Loucy (cell line): ENCODE data around the gene SMIM8.

Experiments used
- H2AFZ ChIP-seq: fragments of 200-600 bp; sonication (generic); 2 replicates; pipeline ENCODE4 v1.6.0; 2016; ENCODE audit warnings: antibody characterized with exemption, mild to moderate bottlenecking, low read length, moderate library complexity
- H3F3A ChIP-seq: fragments of 200-600 bp; 2 replicates; pipeline ENCODE4 v1.6.0; 2016; ENCODE audit warnings: antibody characterized with exemption, low read depth, mild to moderate bottlenecking
- H3K27me3 ChIP-seq: fragments of 200-600 bp; sonication (generic); 2 replicates; pipeline ENCODE4 v1.6.1; 2014; ENCODE audit warnings: low read length, mild to moderate bottlenecking; ENCODE audit not compliant: insufficient read depth, poor library complexity, severe bottlenecking
- H3K36me3 ChIP-seq: fragments of 200-600 bp; sonication (generic); 2 replicates; pipeline ENCODE4 v1.6.1; 2016; ENCODE audit warnings: low read length; ENCODE audit not compliant: insufficient read depth
- H3K4me1 ChIP-seq: fragments of 200-600 bp; sonication (generic); 2 replicates; pipeline ENCODE4 v1.5.1; 2014; ENCODE audit warnings: low read length, mild to moderate bottlenecking; ENCODE audit not compliant: insufficient read depth, poor library complexity, severe bottlenecking
- H3K4me2 ChIP-seq: fragments of 200-600 bp; sonication (generic); 2 replicates; pipeline ENCODE4 v1.6.0; 2014; ENCODE audit warnings: antibody characterized with exemption, low read length, low read depth, mild to moderate bottlenecking; ENCODE audit not compliant: poor library complexity, severe bottlenecking
- H3K4me3 ChIP-seq: fragments of 200-600 bp; sonication (generic); 2 replicates; pipeline ENCODE4 v1.5.1; 2014; ENCODE audit warnings: low read length, mild to moderate bottlenecking, mixed read lengths; ENCODE audit not compliant: poor library complexity, severe bottlenecking
- H3K79me2 ChIP-seq: fragments of 200-600 bp; sonication (generic); 2 replicates; pipeline ENCODE4 v1.6.1; 2014; ENCODE audit warnings: low read length; ENCODE audit not compliant: insufficient read depth
- H3K9ac ChIP-seq: fragments of 200-600 bp; sonication (generic); 2 replicates; pipeline ENCODE4 v1.6.0; 2014; ENCODE audit warnings: mild to moderate bottlenecking, low read depth, low read length, moderate library complexity; ENCODE audit not compliant: poor library complexity, severe bottlenecking
- H3K9me2 ChIP-seq: fragments of 200-600 bp; sonication (generic); replicated peaks from 2 replicates; pipeline ENCODE4 v1.6.1; 2016; ENCODE audit warnings: low read depth, low read length, mixed read lengths
- H3K9me3 ChIP-seq: fragments of 200-600 bp; sonication (generic); 2 replicates; pipeline ENCODE4 v1.6.1; 2014; ENCODE audit warnings: mild to moderate bottlenecking, antibody characterized with exemption, low read length, low read depth; ENCODE audit not compliant: insufficient read depth
- H4K20me1 ChIP-seq: fragments of 200-600 bp; sonication (generic); 2 replicates; pipeline ENCODE4 v1.6.0; 2014; ENCODE audit warnings: antibody characterized with exemption, low read length, mild to moderate bottlenecking; ENCODE audit not compliant: insufficient read depth, poor library complexity, severe bottlenecking
- EZH2phosphoT487 ChIP-seq: fragments of 200-600 bp; IDR thresholded peaks from 2 replicates; pipeline ENCODE4 v1.6.1; 2018; ENCODE audit warnings: antibody characterized with exemption, mild to moderate bottlenecking, moderate library complexity, borderline replicate concordance
- TF ChIP-seq, protein P1 (sequence below): fragments of 200-600 bp; sonication (generic); conservative IDR thresholded peaks from 2 replicates; pipeline ENCODE4 v1.5.1; 2014; ENCODE audit warnings: mild to moderate bottlenecking, antibody characterized with exemption, low read length

Gene SMIM8

DNA sequence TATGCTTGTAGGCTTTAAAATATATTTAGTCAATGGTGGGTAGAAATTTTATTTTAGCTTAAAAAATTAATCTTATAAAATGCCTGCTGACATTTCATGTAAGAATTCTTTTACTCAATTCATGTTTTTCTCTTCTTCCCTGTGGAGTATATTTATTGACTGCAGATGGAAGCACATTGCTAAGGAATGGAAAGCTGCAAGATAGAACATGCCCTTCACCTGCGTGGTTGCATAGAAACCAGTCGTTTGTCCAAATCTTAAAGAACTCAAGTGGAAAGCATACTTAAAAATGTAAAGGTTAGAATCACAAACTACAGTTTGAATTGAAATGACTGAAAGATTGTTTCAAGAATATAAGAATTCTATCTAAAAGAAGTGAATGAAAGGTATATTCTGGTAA is 52.9 kb downstream of the SMIM8 start:
- TF ChIP-seq, protein P1, sequence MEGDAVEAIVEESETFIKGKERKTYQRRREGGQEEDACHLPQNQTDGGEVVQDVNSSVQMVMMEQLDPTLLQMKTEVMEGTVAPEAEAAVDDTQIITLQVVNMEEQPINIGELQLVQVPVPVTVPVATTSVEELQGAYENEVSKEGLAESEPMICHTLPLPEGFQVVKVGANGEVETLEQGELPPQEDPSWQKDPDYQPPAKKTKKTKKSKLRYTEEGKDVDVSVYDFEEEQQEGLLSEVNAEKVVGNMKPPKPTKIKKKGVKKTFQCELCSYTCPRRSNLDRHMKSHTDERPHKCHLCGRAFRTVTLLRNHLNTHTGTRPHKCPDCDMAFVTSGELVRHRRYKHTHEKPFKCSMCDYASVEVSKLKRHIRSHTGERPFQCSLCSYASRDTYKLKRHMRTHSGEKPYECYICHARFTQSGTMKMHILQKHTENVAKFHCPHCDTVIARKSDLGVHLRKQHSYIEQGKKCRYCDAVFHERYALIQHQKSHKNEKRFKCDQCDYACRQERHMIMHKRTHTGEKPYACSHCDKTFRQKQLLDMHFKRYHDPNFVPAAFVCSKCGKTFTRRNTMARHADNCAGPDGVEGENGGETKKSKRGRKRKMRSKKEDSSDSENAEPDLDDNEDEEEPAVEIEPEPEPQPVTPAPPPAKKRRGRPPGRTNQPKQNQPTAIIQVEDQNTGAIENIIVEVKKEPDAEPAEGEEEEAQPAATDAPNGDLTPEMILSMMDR, result no peak
- TF ChIP-seq EZH2phosphoT487, result no peak

DNA sequence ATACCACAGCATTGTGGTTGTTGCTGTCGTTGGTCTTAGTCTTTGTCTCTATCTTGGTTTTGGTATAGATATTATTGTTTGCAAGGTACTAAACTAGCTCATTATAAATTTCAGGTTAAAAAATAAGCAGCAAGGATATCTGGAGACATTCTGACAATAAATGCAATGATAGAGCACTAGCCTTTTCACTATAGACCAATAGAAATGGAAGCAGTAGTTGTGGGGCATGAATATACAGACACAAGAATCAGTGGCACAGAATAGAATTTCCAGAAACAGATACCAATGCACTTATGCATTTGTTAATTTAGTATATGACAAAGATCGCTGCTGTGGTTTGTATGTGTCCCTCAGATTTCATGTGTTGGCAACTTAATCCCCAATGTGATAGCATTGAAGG is 54.3 kb downstream of the SMIM8 start:
- no peak overlapping the region for H3K4me2 ChIP-seq

More for the DNA sequence above, 52.9 kb downstream of the SMIM8 start:
- Histone ChIP-seq H3K9me2 (no peaks in the 10 kb centered on the region), H4K20me1 (no peaks in the 10 kb centered on the region), H3K79me2 (no peaks in the 10 kb centered on the region), H3K9me3 (peaks cover 2% of the 10 kb centered on the region; the same call in 1 of the 2 replicates), H3K4me2 (no peak overlapping the region), H3F3A (no peaks in the 10 kb centered on the region), H3K36me3 (no peaks in the 10 kb centered on the region), H3K4me1 (no peaks in the 10 kb centered on the region), H2AFZ (no peak overlapping the region), H3K9ac (no peak overlapping the region), H3K4me3 (no peak overlapping the region), H3K27me3 (no peaks in the 10 kb centered on the region)

DNA sequence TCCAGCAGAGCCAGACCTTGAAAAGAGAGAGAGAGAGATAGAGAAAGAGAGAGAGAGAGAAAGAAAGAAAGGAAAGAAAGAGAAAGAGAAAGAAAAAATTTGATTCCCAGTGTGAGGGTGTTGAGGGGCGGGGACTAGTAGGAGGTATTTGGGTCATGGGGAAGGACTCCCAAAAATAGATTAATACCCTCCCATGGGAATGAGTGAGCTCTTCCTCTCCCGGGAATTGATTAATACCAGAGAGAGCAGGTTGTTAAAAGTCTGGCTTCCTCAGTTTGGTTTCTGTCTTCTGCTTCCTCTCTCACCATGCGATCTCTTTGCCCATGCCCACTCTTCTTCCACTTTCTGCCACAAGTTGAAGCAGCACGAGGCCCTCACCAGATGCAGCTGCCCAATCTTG is 56.6 kb downstream of the SMIM8 start:
- Histone ChIP-seq H3K4me2 (no peak overlapping the region), H3K4me3 (no peak overlapping the region), H4K20me1 (no peaks in the 10 kb centered on the region), H3K36me3 (no peaks in the 10 kb centered on the region), H3K9me2 (no peaks in the 10 kb centered on the region), H3K79me2 (no peaks in the 10 kb centered on the region), H3K27me3 (no peaks in the 10 kb centered on the region), H3K9ac (no peak overlapping the region), H3F3A (no peaks in the 10 kb centered on the region), H3K4me1 (no peaks in the 10 kb centered on the region), H3K9me3 (no peaks in the 10 kb centered on the region), H2AFZ (no peak overlapping the region)
- no peak for TF ChIP-seq EZH2phosphoT487
- TF ChIP-seq, protein P1, result no peak

More for the DNA sequence above, 54.3 kb downstream of the SMIM8 start:
- Histone ChIP-seq H2AFZ (no peak overlapping the region), H3K9me3 (peaks cover 2% of the 10 kb centered on the region; the same call in 1 of the 2 replicates), H3K4me1 (no peaks in the 10 kb centered on the region), H3K27me3 (no peaks in the 10 kb centered on the region), H3K9me2 (no peaks in the 10 kb centered on the region), H3K79me2 (no peaks in the 10 kb centered on the region), H3F3A (no peaks in the 10 kb centered on the region), H3K36me3 (no peaks in the 10 kb centered on the region), H3K9ac (no peak overlapping the region), H4K20me1 (no peaks in the 10 kb centered on the region), H3K4me3 (no peak overlapping the region)
- no peak for TF ChIP-seq EZH2phosphoT487
- TF ChIP-seq, protein P1, result no peak
